ENCODE data around the gene IL23R.

Gene IL23R

DNA sequence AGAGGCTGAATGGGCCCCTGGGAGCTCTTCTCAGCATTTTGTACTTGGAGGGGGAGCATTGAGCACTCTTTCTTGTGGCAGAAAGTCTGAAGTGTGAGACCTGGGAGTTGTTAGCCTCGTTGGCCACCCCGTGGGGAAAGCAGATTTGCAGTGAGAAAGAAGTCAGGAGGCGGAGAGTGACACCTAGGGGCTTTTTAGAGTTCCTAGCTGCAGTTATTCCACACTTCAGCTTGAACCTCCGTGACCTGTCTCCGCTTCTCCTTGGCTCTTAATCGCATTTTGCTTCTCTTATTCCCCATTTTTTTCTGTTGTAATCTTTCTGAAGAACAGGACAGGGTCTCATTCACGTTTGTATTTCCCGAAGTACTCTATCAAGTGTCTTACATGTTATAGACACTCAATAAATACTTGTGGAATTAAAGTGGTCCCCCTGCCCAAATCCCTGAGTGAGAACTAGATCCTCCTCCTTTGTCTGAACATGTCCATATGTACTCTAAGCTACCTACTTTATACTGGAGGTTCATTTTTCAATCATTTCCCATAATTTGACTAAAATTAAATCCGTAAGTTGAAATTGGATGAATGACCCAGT is 17.0 kb upstream of the IL23R start:
- DNase-seq (ENCODE audit: low read depth, low spot score): no peak

DNA sequence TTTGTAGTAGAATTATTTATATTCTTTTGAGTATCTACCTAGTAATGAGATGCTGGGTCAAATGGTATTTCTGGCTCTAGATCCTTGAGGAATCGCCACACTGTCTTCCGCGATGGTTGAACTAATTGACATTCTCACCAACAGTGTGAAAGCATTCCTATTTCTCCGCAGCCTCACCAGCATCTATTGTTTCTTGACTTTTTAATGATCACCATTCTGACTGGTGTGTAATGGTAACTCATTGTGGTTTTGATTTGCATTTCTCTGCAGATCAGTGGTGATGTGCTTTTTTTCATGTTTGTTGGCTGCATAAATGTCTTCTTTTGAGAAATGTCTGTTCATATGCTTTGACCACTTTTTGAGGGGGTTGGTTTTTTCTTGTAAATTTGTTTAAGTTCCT is 15.3 kb upstream of the IL23R start:
- DNase-seq (ENCODE audit: low read depth, low spot score): no peak

GRCh38 chr1:67158401-67158800 is 7.9 kb upstream of the IL23R start:
- no peak for DNase-seq (ENCODE audit: low read depth, low spot score)

GRCh38 chr1:67159233-67159632 is 7.0 kb upstream of the IL23R start:
- DNase-seq (ENCODE audit: low read depth, low spot score): no peak

DNA sequence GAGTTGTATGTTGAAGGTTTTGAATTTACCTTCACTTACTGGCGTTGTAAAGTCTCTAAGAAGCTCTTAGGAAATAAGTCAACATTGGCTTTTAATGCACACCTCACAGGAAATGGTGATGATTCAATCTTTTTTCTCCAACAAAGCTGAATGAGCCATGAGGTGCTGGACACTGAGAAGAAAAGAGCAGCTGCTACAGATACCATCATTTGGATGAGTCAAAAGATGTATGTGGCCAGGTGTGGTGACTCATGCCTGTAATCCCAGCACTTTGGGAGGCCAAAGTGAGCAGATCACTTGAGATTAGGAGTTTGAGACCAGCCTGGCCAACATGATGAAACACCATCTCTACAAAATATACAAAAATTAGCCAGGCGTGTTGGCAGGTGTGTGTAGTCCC is 3.3 kb upstream of the IL23R start:
- DNase-seq (ENCODE audit: low read depth, low spot score): no peak

DNA sequence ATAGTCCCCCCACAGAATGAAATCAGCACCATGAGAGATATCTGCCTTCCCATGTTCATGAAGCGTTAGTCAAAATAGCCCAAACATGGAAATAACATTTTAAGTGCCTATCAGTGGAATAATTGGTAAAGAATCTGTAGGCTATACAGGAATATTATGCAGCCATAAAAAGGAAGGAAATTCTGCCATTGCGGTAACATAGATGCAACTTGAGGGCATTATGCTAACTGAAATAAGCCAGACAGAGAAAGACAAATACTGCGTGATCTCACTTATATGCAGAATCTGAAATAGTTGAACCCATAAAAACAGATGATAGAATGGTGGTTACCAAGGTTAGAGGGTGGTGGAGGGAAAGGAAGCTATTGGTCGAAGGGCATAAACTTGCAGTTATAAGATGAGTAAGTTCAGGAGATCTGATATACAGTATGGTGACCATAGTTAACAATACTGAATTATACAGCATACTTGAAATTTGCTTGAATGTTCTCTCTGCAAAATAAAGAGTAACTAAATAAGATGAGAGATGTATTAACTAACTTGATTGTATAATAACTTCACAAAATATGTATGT is 699 bp upstream of the IL23R start:
- DNase-seq (ENCODE audit: low read depth, low spot score): no peak

GRCh38 chr1:67169496-67169895 is 3.2 kb downstream of the IL23R start:
- DNase-seq (ENCODE audit: low read depth, low spot score): no peak

DNA sequence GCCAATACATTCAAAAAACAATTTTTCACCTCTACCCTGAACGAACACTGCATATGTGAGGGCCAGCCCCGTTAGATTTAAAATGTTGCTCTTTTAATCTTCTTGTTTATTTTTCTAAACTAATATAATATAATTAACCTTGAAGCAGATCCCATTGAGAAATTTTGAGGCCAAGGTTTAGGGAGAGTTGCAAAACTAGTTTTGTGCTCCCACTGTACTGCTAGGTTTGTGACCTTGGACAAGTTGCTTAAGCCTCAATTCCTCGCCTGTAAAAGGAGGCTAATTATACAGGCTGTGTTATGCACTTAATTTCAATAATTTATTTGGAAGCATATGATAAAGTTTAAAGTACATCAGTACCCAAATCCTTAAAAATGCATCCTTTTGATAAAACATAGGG is 3.7 kb downstream of the IL23R start:
- no peak for DNase-seq (ENCODE audit: low read depth, low spot score)

GRCh38 chr1:67170751-67171573 is 4.7 kb downstream of the IL23R start:
- no peak for DNase-seq (ENCODE audit: low read depth, low spot score)

DNA sequence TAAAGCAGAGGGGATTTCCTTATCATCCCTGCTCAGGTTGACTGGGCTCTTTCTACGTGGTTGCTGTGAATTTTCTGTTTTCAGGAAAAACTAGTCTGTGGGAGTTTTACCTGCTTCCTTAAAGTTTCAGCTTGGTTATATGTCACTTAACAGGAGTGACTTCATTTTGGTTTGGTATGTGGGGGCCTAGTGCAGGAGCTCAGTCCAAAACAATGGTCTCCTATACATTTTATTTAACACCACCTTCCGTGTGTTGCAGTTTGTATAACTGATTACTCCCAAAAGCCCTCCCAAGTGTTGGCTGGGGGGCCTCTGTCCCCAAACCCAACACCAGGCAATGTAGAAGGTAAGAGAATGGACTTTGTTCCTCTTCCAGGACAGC is 5.3 kb downstream of the IL23R start:
- no peak for DNase-seq (ENCODE audit: low read depth, low spot score)

GRCh38 chr1:67171978-67172377 is 5.7 kb downstream of the IL23R start:
- no peak for DNase-seq (ENCODE audit: low read depth, low spot score)

- DNase-seq (ENCODE audit: low read depth, low spot score): no peak
Measured at GRCh38 chr1:67173988-67174387, 7.7 kb downstream of the IL23R start.

GRCh38 chr1:67174716-67175284 is 8.5 kb downstream of the IL23R start:
- no peak for DNase-seq (ENCODE audit: low read depth, low spot score)

DNA sequence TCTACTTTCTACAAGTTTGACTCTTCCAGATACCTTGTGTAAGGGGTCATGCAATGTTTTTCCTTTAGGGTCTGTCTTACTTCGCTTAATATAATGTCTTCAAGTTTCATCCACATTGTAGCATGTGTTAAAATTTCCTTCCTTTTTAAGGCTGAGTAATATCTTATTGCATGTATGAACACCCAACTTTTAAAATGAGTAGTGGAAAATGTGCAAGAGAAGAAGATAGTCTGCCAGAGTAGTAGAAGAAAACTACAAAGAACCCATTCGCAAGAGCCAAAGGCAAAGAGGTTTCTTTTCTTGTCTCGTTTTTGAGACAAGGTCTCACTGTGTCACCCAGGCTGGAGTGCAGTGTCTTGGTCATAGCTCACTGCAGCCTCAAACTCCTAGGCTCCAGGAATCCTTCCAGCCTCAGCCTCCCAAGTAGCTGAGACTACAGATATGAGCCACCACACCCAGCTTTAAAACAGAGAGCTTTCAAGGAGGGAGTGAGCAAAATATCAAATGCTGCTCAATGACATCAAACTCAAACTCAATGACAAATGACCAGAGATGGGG is 9.4 kb downstream of the IL23R start:
- no peak for DNase-seq (ENCODE audit: low read depth, low spot score)

GRCh38 chr1:67184838-67185421 is 18.7 kb downstream of the IL23R start:
- no peak for DNase-seq (ENCODE audit: low read depth, low spot score)

GRCh38 chr1:67188137-67188536 is 21.9 kb downstream of the IL23R start:
- no peak for DNase-seq (ENCODE audit: low read depth, low spot score)

DNA sequence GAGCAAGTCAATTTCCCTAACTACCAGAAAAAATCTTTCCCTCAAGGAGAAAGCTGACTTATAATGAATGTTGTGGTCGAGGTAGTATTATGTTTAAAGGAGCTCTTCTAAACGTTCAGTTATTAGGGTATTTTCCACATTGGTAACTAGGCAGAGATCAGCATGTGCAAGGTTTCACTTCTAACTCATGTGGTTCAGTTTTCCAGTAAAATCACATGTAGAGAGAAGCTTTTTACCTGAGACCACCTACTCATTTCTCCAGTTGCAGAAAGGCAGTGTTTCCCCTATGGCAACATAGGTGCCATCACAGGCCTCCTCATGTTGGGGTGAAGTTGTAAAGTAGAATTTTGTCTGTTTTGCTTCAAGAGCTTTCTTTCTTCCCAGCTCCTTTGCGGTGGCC is 23.7 kb downstream of the IL23R start:
- no peak for DNase-seq (ENCODE audit: low read depth, low spot score)

GRCh38 chr1:67190410-67190809 is 24.2 kb downstream of the IL23R start:
- DNase-seq (ENCODE audit: low read depth, low spot score): no peak

DNA sequence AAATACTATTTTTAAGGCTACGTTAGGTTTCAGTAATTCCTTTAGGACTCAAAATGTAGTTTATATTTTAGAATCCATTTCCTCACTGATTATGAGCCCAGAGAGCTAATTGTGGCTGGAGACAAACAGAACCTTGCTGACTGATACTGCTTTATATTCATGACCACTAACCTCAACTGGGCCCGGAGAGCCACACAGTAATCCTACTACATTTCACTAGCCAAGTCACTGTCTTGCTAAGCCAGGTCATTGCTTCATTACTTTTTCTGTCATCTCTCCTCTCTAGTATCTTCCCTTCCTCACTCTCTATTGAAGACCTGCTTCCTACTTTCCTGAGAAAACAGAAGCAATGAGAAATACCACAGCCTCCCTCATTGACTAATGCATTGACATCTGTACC is 24.7 kb downstream of the IL23R start:
- DNase-seq (ENCODE audit: low read depth, low spot score): no peak

GRCh38 chr1:67191668-67192520 is 25.6 kb downstream of the IL23R start:
- no peak for DNase-seq (ENCODE audit: low read depth, low spot score)

- no peak for DNase-seq (ENCODE audit: low read depth, low spot score)
Measured at GRCh38 chr1:67192902-67193301, 26.6 kb downstream of the IL23R start.
